ENCODE results near the gene SPIB.

The SPIB gene

DNA sequence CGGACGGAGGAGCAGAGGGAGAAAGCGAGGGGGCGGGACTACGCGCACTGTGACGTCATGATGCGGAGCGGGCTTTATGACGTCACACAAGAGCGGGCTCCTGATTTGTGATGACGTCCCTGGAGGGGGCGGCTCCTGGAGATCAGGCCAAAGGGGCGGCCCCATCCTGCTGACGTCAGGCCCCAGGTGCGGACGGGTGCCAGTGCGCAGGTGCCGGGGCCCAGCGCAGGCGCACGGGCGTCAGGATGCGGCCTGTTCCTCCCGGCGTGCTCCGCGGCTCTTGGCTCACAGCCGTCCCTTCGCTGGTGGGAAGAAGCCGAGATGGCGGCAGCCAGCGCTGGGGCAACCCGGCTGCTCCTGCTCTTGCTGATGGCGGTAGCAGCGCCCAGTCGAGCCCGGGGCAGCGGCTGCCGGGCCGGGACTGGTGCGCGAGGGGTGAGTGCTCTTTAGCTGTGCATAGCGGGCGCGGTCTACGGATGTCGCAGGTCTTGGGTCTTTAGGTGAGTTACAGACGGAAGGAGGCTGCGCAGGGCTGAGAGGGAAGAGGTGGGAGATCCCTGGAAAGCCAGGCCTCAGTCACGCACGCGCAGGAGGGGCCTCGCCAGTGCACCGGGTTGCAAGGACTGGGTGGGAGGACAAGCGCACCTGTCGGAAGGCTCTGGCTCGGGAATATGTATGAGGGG, 57.6 kb downstream of the SPIB start, which contains the start of the genes EMC10 and GARIN5A:
TSS of gene EMC10 (plus strand) at position 284 of the 683 bp plus-strand sequence. CDS start at position 322, 38 bp downstream.
TSS of gene GARIN5A (minus strand) at position 625 of the 683 bp plus-strand sequence. CDS start at position 165, 460 bp downstream.
- DNase-seq, result peak; percentile 47

DNA sequence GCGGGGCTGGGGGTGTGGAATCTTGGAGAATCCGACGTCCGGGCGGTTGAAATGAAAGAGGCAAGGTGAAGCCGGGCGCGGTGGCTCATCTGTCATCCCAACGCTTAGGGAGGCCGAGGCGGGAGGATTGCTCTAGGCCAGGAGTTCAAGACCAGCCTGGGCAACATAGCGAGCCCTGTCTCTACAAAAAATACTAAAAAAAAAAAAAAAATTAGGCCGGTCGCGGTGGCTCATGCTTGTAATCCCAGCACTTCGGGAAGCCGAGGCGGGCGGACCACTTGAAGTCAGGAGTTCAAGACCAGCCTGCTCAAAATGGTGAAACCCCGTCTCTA, 58.1 kb downstream of the SPIB start:
- no peak for DNase-seq

GRCh38 chr19:50477751-50478515, 59.2 kb downstream of the SPIB start:
- no peak for DNase-seq

GRCh38 chr19:50478901-50479715, 60.4 kb downstream of the SPIB start:
- peak; percentile 60 for DNase-seq

DNA sequence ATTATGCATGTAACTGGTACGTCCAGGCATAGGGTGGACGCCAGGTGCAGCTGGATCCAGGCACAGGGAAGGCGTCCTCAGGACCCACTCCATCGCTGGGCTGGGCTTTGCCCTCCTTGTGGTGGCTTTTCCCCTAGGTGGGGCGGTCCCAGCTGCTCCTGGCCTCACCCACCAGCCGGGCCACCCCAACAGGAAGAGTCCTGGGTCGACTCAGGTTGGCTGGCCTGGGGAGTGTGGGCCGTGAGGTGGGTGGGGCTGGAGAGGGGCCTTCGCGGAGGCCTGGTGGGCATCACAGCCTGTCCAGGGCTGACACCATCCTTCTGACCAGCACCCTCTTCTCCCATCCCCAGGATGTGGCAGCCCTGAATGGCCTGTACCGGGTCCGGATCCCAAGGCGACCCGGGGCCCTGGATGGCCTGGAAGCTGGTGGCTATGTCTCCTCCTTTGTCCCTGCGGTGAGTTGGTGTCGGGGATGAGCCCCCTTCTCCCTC, 61.1 kb downstream of the SPIB start:
- DNase-seq, result no peak

GRCh38 chr19:50480281-50481111, 61.8 kb downstream of the SPIB start:
- DNase-seq, result no peak

Measured in OCI-M1 (cell line).